Left lung (tissue), 10 donors: ENCODE results near the gene TXNDC11. TPM values are rescaled to one million over a fixed set of nuclear protein-coding genes. Genes with fewer than 3 reads are reported as not detected.

ENCODE experiments used
- ATAC-seq: fragments of 200-7000 bp; cut with Tn5 transposase; one replicate; pipeline ENCODE4 v1.9.1; 2020; ENCODE audit warnings: moderate library complexity
- DNase-seq, 4 donors: peaks; one replicate each; pipeline ENCODE4 v3.0.0-alpha.2; 2013 to 2020
- H3K27ac ChIP-seq, 2 donors: fragments of 200-600 bp; sonication (generic) in 1 of 2; one replicate each; pipeline versions ENCODE4 v1.5.0 to v1.8.0; 2020 to 2021
- H3K27me3 ChIP-seq, 2 donors: fragments of 200-600 bp; sonication (generic) in 1 of 2; one replicate each; pipeline versions ENCODE4 v1.5.0 to v1.8.0; 2020 to 2021
- H3K36me3 ChIP-seq, 2 donors: fragments of 200-600 bp; sonication (generic) in 1 of 2; one replicate each; pipeline versions ENCODE4 v1.5.0 to v1.8.0; 2020 to 2021
- H3K4me1 ChIP-seq, 2 donors: fragments of 200-600 bp; one replicate each; pipeline ENCODE4 v1.8.0; 2021
- H3K4me3 ChIP-seq, 2 donors: fragments of 200-600 bp; sonication (generic) in 1 of 2; one replicate each; pipeline versions ENCODE4 v1.5.0 to v1.8.0; 2020 to 2021; ENCODE audit warnings: mild to moderate bottlenecking in 1 of 2
- H3K9me3 ChIP-seq, 2 donors: fragments of 200-600 bp; sonication (generic) in 1 of 2; one replicate each; pipeline versions ENCODE4 v1.5.0 to v1.8.0; 2020 to 2021
- CTCF ChIP-seq, 2 donors: fragments of 200-600 bp; sonication (generic) in 1 of 2; IDR thresholded peaks; one replicate each; pipeline versions ENCODE4 v1.5.0 to v1.8.0; 2021; ENCODE audit warnings: antibody characterized with exemption in 2 of 2
- intact Hi-C, 2 donors: fragments of 100-400 bp; cut with DNase I; formaldehyde crosslinking; loops; one replicate each; pipeline versions ENCODE4 v1.11.2 to v1.14.2; 2022
- polyA plus RNA-seq, 6 donors: library from polyadenylated mRNA; unstranded; fragments of 120-200 nt; gene quantifications; one replicate each; pipeline ENCODE4 v1.2.1, GENCODE V29; 2013; ENCODE audit not compliant: insufficient read length in 6 of 6
- total RNA-seq, 2 donors: library from RNA; stranded (reverse); fragmentation: NEBNext Ultra II Directional; extraction: Animal tissue kit (Norgen Biotek cat#: 25700); gene quantifications; one replicate each; pipeline ENCODE4 v1.2.1, GENCODE V29; 2021
- donor health status: DM: no; HTN: yes; CAD: no.
- donor health status: DM: no; HTN: no; CAD: no.

TXNDC11 gene
- total and polyA plus RNA-seq, 8 donors = 33.9 to 76.8 (median 38.2) TPM

- DNase-seq (no peak), ATAC-seq (peak; percentile 76)
- peaks cover 0 to 27% of the 10 kb centered on the region in 2 donors for H3K4me1 ChIP-seq
- no peaks in the 10 kb centered on the region for H3K27me3 ChIP-seq
- peaks cover 0 to 81% of the 10 kb centered on the region in 2 donors for H3K36me3 ChIP-seq
- H3K9me3 ChIP-seq = no peaks in the 10 kb centered on the region
- peak overlapping the region in 1 of 2 donors; percentile 33 for H3K27ac ChIP-seq
- intact Hi-C loops = loop anchor here in 1 of 2 donors (5.0 kb wide), 1 partner anchor 174 kb away; no protein-coding TSS in a partner anchor
- H3K4me3 ChIP-seq = no peak overlapping the region
- no peak for TF ChIP-seq CTCF (IDR thresholded peaks at IDR 0.05)
Observed at GRCh38 chr16:11711662-11712061, 31.0 kb downstream of the TXNDC11 start.

- ATAC-seq = no peak
- no peak for TF ChIP-seq CTCF (IDR thresholded peaks at IDR 0.05)
- Histone ChIP-seq H3K27me3 (no peaks in the 10 kb centered on the region), H3K4me3 (no peak overlapping the region), H3K4me1 (peaks cover 0 to 20% of the 10 kb centered on the region in 2 donors), H3K9me3 (no peaks in the 10 kb centered on the region), H3K36me3 (peaks cover 0 to 72% of the 10 kb centered on the region in 2 donors), H3K27ac (no peak overlapping the region)
- intact Hi-C loops = loop anchor here in 1 of 2 donors (5.0 kb wide), 1 partner anchor 51 kb away; no protein-coding TSS in a partner anchor
- DNase-seq = no peak
Observed at GRCh38 chr16:11708421-11708820, 34.2 kb downstream of the TXNDC11 start.

- Histone ChIP-seq H3K36me3 (peaks cover 0 to 72% of the 10 kb centered on the region in 2 donors), H3K27ac (no peak overlapping the region), H3K4me3 (no peak overlapping the region), H3K9me3 (no peaks in the 10 kb centered on the region), H3K4me1 (peaks cover 0 to 20% of the 10 kb centered on the region in 2 donors), H3K27me3 (no peaks in the 10 kb centered on the region)
- TF ChIP-seq CTCF (IDR thresholded peaks at IDR 0.05) = no peak
- ATAC-seq (no peak), DNase-seq (no peak)
- intact Hi-C loops = loop anchor here in 1 of 2 donors (5.0 kb wide), 1 partner anchor 50 kb away; no protein-coding TSS in a partner anchor
Observed at GRCh38 chr16:11707679-11708197, 34.9 kb downstream of the TXNDC11 start.

- no peaks in the 10 kb centered on the region for H3K27me3 ChIP-seq
- TF ChIP-seq CTCF (IDR thresholded peaks at IDR 0.05) = no peak
- ATAC-seq (no peak), DNase-seq (no peak)
- H3K27ac ChIP-seq = no peak overlapping the region
- no peak overlapping the region for H3K4me3 ChIP-seq
- no peaks in the 10 kb centered on the region for H3K9me3 ChIP-seq
- peaks cover 0 to 12% of the 10 kb centered on the region in 2 donors for H3K4me1 ChIP-seq
- H3K36me3 ChIP-seq = peaks cover 0 to 65% of the 10 kb centered on the region in 2 donors
- intact Hi-C loops = loop anchor here in 1 of 2 donors (5.0 kb wide), 1 partner anchor 49 kb away; no protein-coding TSS in a partner anchor
Observed at GRCh38 chr16:11706180-11706742, 36.4 kb downstream of the TXNDC11 start.

- H3K9me3 ChIP-seq = no peaks in the 10 kb centered on the region
- no peak overlapping the region for H3K27ac ChIP-seq
- no peak overlapping the region for H3K4me3 ChIP-seq
- H3K4me1 ChIP-seq = peaks cover 0 to 20% of the 10 kb centered on the region in 2 donors
- H3K27me3 ChIP-seq = no peaks in the 10 kb centered on the region
- intact Hi-C loops = loop anchor here in 1 of 2 donors (5.0 kb wide), 1 partner anchor 48 kb away; no protein-coding TSS in a partner anchor
- peaks cover 0 to 57% of the 10 kb centered on the region in 2 donors for H3K36me3 ChIP-seq
- no peak for ATAC-seq
- TF ChIP-seq CTCF (IDR thresholded peaks at IDR 0.05) = no peak
- DNase-seq = no peak
Observed at GRCh38 chr16:11705311-11706025, 37.2 kb downstream of the TXNDC11 start.
